ENCODE data around the gene RASL10B.

GRCh38 chr17:35734396-35734795, 3.0 kb downstream of the RASL10B start:
- TF ChIP-seq CTCF (conservative IDR thresholded peaks at IDR 0.05 in 1 of 2, IDR thresholded peaks at IDR 0.05 in 1 of 2; ENCODE audit: low read depth in 1 of 2, low read length in 2 of 2) = no peak
- no peak for TF ChIP-seq EZH2 (IDR thresholded peaks at IDR 0.05; ENCODE audit: low read length, missing control alignments)
